Activated T-cell treated with anti-CD3 and anti-CD28 coated beads, Interleukin-2, amount 50 U/mL, for 4 hours (primary cell): ENCODE measurements around the gene MYO15B. TPM values are rescaled to one million over a fixed set of nuclear protein-coding genes. Genes with fewer than 3 reads are reported as not detected.

Source experiments
- ATAC-seq, 2 donors: fragments of 200-7000 bp; cut with Tn5 transposase; one replicate each; pipeline ENCODE4 v1.10.0; 2021
- DNase-seq: peaks from one replicate; pipeline ENCODE4 v3.0.0-alpha.2; 2020
- H3K27me3 Mint-ChIP-seq: one replicate; pipeline ENCODE4 v1.8.0; 2021; ENCODE audit warnings: low read depth, mixed read lengths
- H3K36me3 Mint-ChIP-seq: one replicate; pipeline ENCODE4 v1.8.0; 2022; ENCODE audit warnings: mixed read lengths; ENCODE audit not compliant: insufficient read depth
- H3K4me1 Mint-ChIP-seq: one replicate; pipeline ENCODE4 v1.8.0; 2021; ENCODE audit warnings: low read depth, mixed read lengths
- H3K4me3 Mint-ChIP-seq: one replicate; pipeline ENCODE4 v1.8.0; 2021; ENCODE audit warnings: mild to moderate bottlenecking, moderate library complexity, mixed read lengths
- H3K9me3 Mint-ChIP-seq: one replicate; pipeline ENCODE4 v1.8.0; 2021; ENCODE audit warnings: mixed read lengths
- total RNA-seq, 3 donors: library from RNA; stranded (reverse); gene quantifications; one replicate each; pipeline ENCODE4 v1.2.1, GENCODE V29; 2021

The MYO15B gene
- total RNA-seq, 3 donors from 2014 or later: 9.3 to 29.6 (median 14.0) TPM

- H3K4me1 Mint-ChIP-seq: no peaks in the 10 kb centered on the region
- H3K4me3 Mint-ChIP-seq: no peak overlapping the region
- no peaks in the 10 kb centered on the region for H3K27me3 Mint-ChIP-seq
- no peaks in the 10 kb centered on the region for H3K36me3 Mint-ChIP-seq
- ATAC-seq (no peak), DNase-seq (no peak)
- H3K9me3 Mint-ChIP-seq: no peaks in the 10 kb centered on the region
These were observed 39.5 kb downstream of the MYO15B start for GRCh38 chr17:75627094-75627493.

GRCh38 chr17:75628425-75628824 is 40.8 kb downstream of the MYO15B start:
- Mint-ChIP-seq H3K4me1 (peaks cover 5% of the 10 kb centered on the region), H3K27me3 (no peaks in the 10 kb centered on the region), H3K9me3 (no peaks in the 10 kb centered on the region), H3K36me3 (no peaks in the 10 kb centered on the region), H3K4me3 (no peak overlapping the region)
- ATAC-seq (no peak), DNase-seq (no peak)

- Mint-ChIP-seq H3K9me3 (no peaks in the 10 kb centered on the region), H3K4me3 (peak overlapping the region; percentile 13), H3K27me3 (no peaks in the 10 kb centered on the region), H3K36me3 (no peaks in the 10 kb centered on the region), H3K4me1 (peaks cover 9% of the 10 kb centered on the region)
- ATAC-seq (no peak), DNase-seq (no peak)
These were observed 41.6 kb downstream of the MYO15B start for GRCh38 chr17:75629157-75629556.

GRCh38 chr17:75630071-75630917 is 42.7 kb downstream of the MYO15B start:
- ATAC-seq (no peak), DNase-seq (no peak)
- no peaks in the 10 kb centered on the region for H3K27me3 Mint-ChIP-seq
- H3K9me3 Mint-ChIP-seq: no peaks in the 10 kb centered on the region
- H3K4me1 Mint-ChIP-seq: peaks cover 9% of the 10 kb centered on the region
- no peaks in the 10 kb centered on the region for H3K36me3 Mint-ChIP-seq
- no peak overlapping the region for H3K4me3 Mint-ChIP-seq

- Mint-ChIP-seq H3K36me3 (no peaks in the 10 kb centered on the region), H3K4me1 (peaks cover 9% of the 10 kb centered on the region), H3K4me3 (no peak overlapping the region), H3K27me3 (no peaks in the 10 kb centered on the region), H3K9me3 (no peaks in the 10 kb centered on the region)
- ATAC-seq (no peak), DNase-seq (no peak)
These were observed 43.8 kb downstream of the MYO15B start for GRCh38 chr17:75631353-75631752.

- ATAC-seq (no peak), DNase-seq (no peak)
- Mint-ChIP-seq H3K4me1 (peaks cover 9% of the 10 kb centered on the region), H3K9me3 (no peaks in the 10 kb centered on the region), H3K36me3 (no peaks in the 10 kb centered on the region), H3K27me3 (no peaks in the 10 kb centered on the region), H3K4me3 (no peak overlapping the region)
These were observed 44.8 kb downstream of the MYO15B start for GRCh38 chr17:75632428-75632827.

GRCh38 chr17:75632863-75633485 is 45.4 kb downstream of the MYO15B start, which contains the start of gene SMIM5:
Gene SMIM5 (plus strand): TSS chr17:75633434. CDS start chr17:75640202, 6,768 bp downstream.
- Mint-ChIP-seq H3K36me3 (no peaks in the 10 kb centered on the region), H3K4me3 (no peak within 1 kb of the TSS), H3K9me3 (no peaks in the 10 kb centered on the region), H3K4me1 (peaks cover 9% of the 10 kb centered on the region), H3K27me3 (no peaks in the 10 kb centered on the region)
- DNase-seq (peak; percentile 83), ATAC-seq (peak; percentile 87 to 90)

GRCh38 chr17:75633486-75634375 is 46.1 kb downstream of the MYO15B start:
- H3K36me3 Mint-ChIP-seq: no peaks in the 10 kb centered on the region
- ATAC-seq (peak; percentile 32 to 45), DNase-seq (peak; percentile 39)
- H3K27me3 Mint-ChIP-seq: no peaks in the 10 kb centered on the region
- H3K4me1 Mint-ChIP-seq: peaks cover 9% of the 10 kb centered on the region
- H3K4me3 Mint-ChIP-seq: no peak overlapping the region
- no peaks in the 10 kb centered on the region for H3K9me3 Mint-ChIP-seq

GRCh38 chr17:75634376-75634740 is 46.8 kb downstream of the MYO15B start:
- H3K4me1 Mint-ChIP-seq: peaks cover 9% of the 10 kb centered on the region
- H3K36me3 Mint-ChIP-seq: no peaks in the 10 kb centered on the region
- H3K9me3 Mint-ChIP-seq: no peaks in the 10 kb centered on the region
- DNase-seq (no peak), ATAC-seq (no peak)
- H3K4me3 Mint-ChIP-seq: no peak overlapping the region
- no peaks in the 10 kb centered on the region for H3K27me3 Mint-ChIP-seq

GRCh38 chr17:75634754-75635609 is 47.4 kb downstream of the MYO15B start:
- DNase-seq: no peak

GRCh38 chr17:75635610-75636202 is 48.1 kb downstream of the MYO15B start:
- no peaks in the 10 kb centered on the region for H3K27me3 Mint-ChIP-seq
- H3K36me3 Mint-ChIP-seq: no peaks in the 10 kb centered on the region
- H3K4me3 Mint-ChIP-seq: no peak overlapping the region
- H3K9me3 Mint-ChIP-seq: no peaks in the 10 kb centered on the region
- peaks cover 9% of the 10 kb centered on the region for H3K4me1 Mint-ChIP-seq
- DNase-seq (no peak), ATAC-seq (no peak)

More at GRCh38 chr17:75634754-75635609, 47.4 kb downstream of the MYO15B start:
- H3K36me3 Mint-ChIP-seq: no peaks in the 10 kb centered on the region
- no peak overlapping the region for H3K4me3 Mint-ChIP-seq
- no peak for ATAC-seq
- no peaks in the 10 kb centered on the region for H3K27me3 Mint-ChIP-seq
- H3K9me3 Mint-ChIP-seq: no peaks in the 10 kb centered on the region
- peaks cover 9% of the 10 kb centered on the region for H3K4me1 Mint-ChIP-seq

GRCh38 chr17:75636381-75637142 is 49.0 kb downstream of the MYO15B start:
- Mint-ChIP-seq H3K36me3 (no peaks in the 10 kb centered on the region), H3K4me1 (peaks cover 9% of the 10 kb centered on the region), H3K9me3 (no peaks in the 10 kb centered on the region), H3K27me3 (no peaks in the 10 kb centered on the region), H3K4me3 (no peak overlapping the region)
- DNase-seq (no peak), ATAC-seq (no peak)

- ATAC-seq (no peak), DNase-seq (no peak)
- no peaks in the 10 kb centered on the region for H3K27me3 Mint-ChIP-seq
- peaks cover 9% of the 10 kb centered on the region for H3K4me1 Mint-ChIP-seq
- H3K9me3 Mint-ChIP-seq: no peaks in the 10 kb centered on the region
- H3K36me3 Mint-ChIP-seq: no peaks in the 10 kb centered on the region
- no peak overlapping the region for H3K4me3 Mint-ChIP-seq
These were observed 49.5 kb downstream of the MYO15B start for GRCh38 chr17:75637143-75637538.
